Measurements from ENCODE around the gene OAF.

- no peak for TF ChIP-seq POLR2A (IDR thresholded peaks at IDR 0.05)
- no peak for TF ChIP-seq CTCF (IDR thresholded peaks at IDR 0.05)
- no peak for TF ChIP-seq POLR2AphosphoS5 (IDR thresholded peaks at IDR 0.05; ENCODE audit: insufficient read depth in 1 of 2, low read depth in 1 of 2)
These were observed 46.5 kb downstream of the OAF start for GRCh38 chr11:120257346-120257745.
